CD1c-positive myeloid dendritic cell (primary cell): Measurements from ENCODE around the gene OGFOD2.
"Not testable (repeated sequence)": the region's sequence is repeated elsewhere in the genome, so short reads cannot be mapped to it uniquely, and the experiment has no call there.

Source experiments
- DNase-seq: peaks from one replicate; pipeline ENCODE4 v3.0.0-alpha.2; 2016; ENCODE audit errors: extremely low spot score

The OGFOD2 gene

GRCh38 chr12:123005081-123005626, 30.1 kb downstream of the OGFOD2 start:
- DNase-seq = no peak

- no peak for DNase-seq
These were observed 31.9 kb downstream of the OGFOD2 start for GRCh38 chr12:123006977-123007376.

GRCh38 chr12:123010110-123010509, 35.1 kb downstream of the OGFOD2 start:
- DNase-seq = no peak

GRCh38 chr12:123010681-123011080, 35.6 kb downstream of the OGFOD2 start:
- no peak for DNase-seq

- DNase-seq = no peak
These were observed 36.7 kb downstream of the OGFOD2 start for GRCh38 chr12:123011701-123012100.

- DNase-seq = no peak
These were observed 38.4 kb downstream of the OGFOD2 start for GRCh38 chr12:123013185-123014095.

GRCh38 chr12:123014473-123014872, 39.4 kb downstream of the OGFOD2 start:
- not testable (repeated sequence) for DNase-seq

- DNase-seq = no peak
These were observed 42.7 kb downstream of the OGFOD2 start for GRCh38 chr12:123017753-123018152.

- DNase-seq = no peak
These were observed 44.7 kb downstream of the OGFOD2 start for GRCh38 chr12:123019841-123020138.

- no peak for DNase-seq
These were observed 46.9 kb downstream of the OGFOD2 start for GRCh38 chr12:123021688-123022604.

- no peak for DNase-seq
These were observed 47.8 kb downstream of the OGFOD2 start for GRCh38 chr12:123022846-123023245.

- DNase-seq = no peak
These were observed 49.9 kb downstream of the OGFOD2 start for GRCh38 chr12:123024819-123025391.

- DNase-seq = no peak
These were observed 51.2 kb downstream of the OGFOD2 start for GRCh38 chr12:123026094-123026853.

GRCh38 chr12:123027726-123028445, 52.8 kb downstream of the OGFOD2 start:
- DNase-seq = no peak

GRCh38 chr12:123028475-123028874, 53.4 kb downstream of the OGFOD2 start:
- no peak for DNase-seq

GRCh38 chr12:123029550-123029949, 54.5 kb downstream of the OGFOD2 start:
- no peak for DNase-seq
